Transverse colon (tissue), 4 donors: ENCODE data around the gene CNTNAP2. TPM values are rescaled to one million over a fixed set of nuclear protein-coding genes. Genes with fewer than 3 reads are reported as not detected.

ENCODE experiments used
- DNase-seq: peaks from one replicate; pipeline ENCODE4 v3.0.0-alpha.2; 2019
- H3K27ac ChIP-seq, 4 donors: fragments of 200-600 bp; sonication (generic); 2 replicates each; pipeline ENCODE4 v1.5.1; 2016 to 2018; ENCODE audit warnings: inconsistent platforms in 4 of 4
- H3K27me3 ChIP-seq: fragments of 200-600 bp; sonication (generic); 2 replicates; pipeline ENCODE4 v1.5.1; 2017; ENCODE audit warnings: inconsistent platforms
- H3K36me3 ChIP-seq, 4 donors: fragments of 200-600 bp; sonication (generic); 2 replicates each; pipeline ENCODE4 v1.5.1; 2017 to 2019; ENCODE audit warnings: inconsistent platforms in 4 of 4
- H3K4me1 ChIP-seq, 4 donors: fragments of 200-600 bp; sonication (generic); 2 replicates each; pipeline ENCODE4 v1.5.1; 2017 to 2020; ENCODE audit warnings: inconsistent platforms in 4 of 4
- H3K4me3 ChIP-seq, 4 donors: fragments of 200-600 bp; sonication (generic); 1 replicate in 1 of 4; 2 replicates in 3 of 4; pipeline versions ENCODE4 v1.5.1 to v1.6.1; 2017 to 2019; ENCODE audit warnings: inconsistent platforms in 4 of 4
- H3K9me3 ChIP-seq, 2 donors: fragments of 200-600 bp; sonication (generic); 2 replicates each; pipeline ENCODE4 v1.5.1; 2017 to 2019; ENCODE audit warnings: inconsistent platforms in 2 of 2
- CTCF ChIP-seq, 5 experiments: fragments of 200-600 bp in 3 of 5; fragments of 450-650 bp in 2 of 5; sonication (generic) in 3 of 5; IDR thresholded peaks; 1 replicate in 2 of 5; 2 replicates in 3 of 5; pipeline ENCODE4 v1.5.1; 2016 to 2017; ENCODE audit warnings: antibody characterized with exemption in 5 of 5, inconsistent platforms in 3 of 5, mild to moderate bottlenecking in 2 of 5, moderate library complexity in 1 of 5
- EP300 ChIP-seq: sonication (generic); formaldehyde crosslinking; IDR thresholded peaks from one replicate; pipeline ENCODE4 v1.6.1; 2017; ENCODE audit warnings: antibody characterized with exemption, low read depth
- POLR2A ChIP-seq: fragments of 450-650 bp; IDR thresholded peaks from one replicate; pipeline ENCODE4 v1.6.1; 2016; ENCODE audit warnings: antibody characterized with exemption, mild to moderate bottlenecking, moderate library complexity
- POLR2AphosphoS5 ChIP-seq, 3 donors: sonication (generic); formaldehyde crosslinking; IDR thresholded peaks; one replicate each; pipeline ENCODE4 v1.6.1; 2016; ENCODE audit warnings: antibody characterized with exemption in 3 of 3
- WGBS, 2 donors: methylation state at CpG; one replicate each; pipeline ENCODE4 v1.1.5; 2018; ENCODE audit warnings: low coverage in 1 of 2; 5-methylcytosine and 5-hydroxymethylcytosine counted together
- in situ Hi-C, 4 donors: fragments of 200-750 bp; cut with MboI; loops; one replicate each; pipeline versions ENCODE4 v1.15.0 to v1.15.1; 2017; ENCODE audit warnings: low sequenced_read_pairs in 3 of 4, low pct_ligation_motif_present in 1 of 4, low pct_unique_long_range_greater_than_20kb in 1 of 4
- intact Hi-C: fragments of 100-400 bp; cut with DNase I; formaldehyde crosslinking; loops from one replicate; pipeline ENCODE4 v1.15.1; 2023; ENCODE audit warnings: low total_unique reads
- total RNA-seq, 4 donors: library from RNA; depleted of rRNA; stranded (reverse); fragments of >200 nt; gene quantifications; one replicate each; pipeline ENCODE4 v1.1.0, GENCODE V29; 2016

CNTNAP2 gene
- total RNA-seq, 4 donors from 2014 or later, result 0.60 to 2.9 (median 2.4) TPM

DNA sequence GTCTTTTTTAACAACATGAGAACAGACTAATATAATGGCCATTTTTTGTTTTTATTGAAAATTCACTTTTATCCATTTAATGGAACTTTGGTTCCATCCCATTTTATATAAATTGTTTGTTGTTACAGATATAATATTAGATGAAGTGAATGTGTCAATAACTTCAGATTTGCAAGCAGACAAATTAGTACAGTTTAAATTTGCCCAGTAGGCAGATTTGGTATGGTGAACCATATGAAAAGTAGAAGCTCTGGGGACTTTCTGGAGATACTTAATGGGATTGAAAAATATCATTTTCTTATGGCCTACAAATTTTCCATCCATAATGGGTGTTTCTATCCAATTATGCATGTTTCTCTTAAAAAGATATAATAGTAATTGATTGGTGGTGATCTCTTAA, 1277.7 kb downstream of the CNTNAP2 start:
- H3K4me3 ChIP-seq, result no peak overlapping the region
- no peak overlapping the region for H3K27ac ChIP-seq
- intact Hi-C loops (no loop called here), in situ Hi-C loops (no loop called here)
- H3K27me3 ChIP-seq, result no peaks in the 10 kb centered on the region
- DNase-seq, result no peak
- no peaks in the 10 kb centered on the region for H3K4me1 ChIP-seq
- peaks cover 0 to 5% of the 10 kb centered on the region in 2 donors for H3K9me3 ChIP-seq
- no peaks in the 10 kb centered on the region for H3K36me3 ChIP-seq
- TF ChIP-seq EP300 (no peak), CTCF (IDR thresholded peaks at IDR 0.05) (no peak), POLR2AphosphoS5 (IDR thresholded peaks at IDR 0.05) (no peak)

GRCh38 chr7:147400221-147400689, 1283.7 kb downstream of the CNTNAP2 start:
- Histone ChIP-seq H3K4me3 (no peak overlapping the region), H3K27ac (no peak overlapping the region), H3K36me3 (no peaks in the 10 kb centered on the region), H3K9me3 (no peaks in the 10 kb centered on the region), H3K4me1 (no peaks in the 10 kb centered on the region), H3K27me3 (no peaks in the 10 kb centered on the region)
- in situ Hi-C loops, result no loop called here
- 67 to 77% methylated on average over 2 to 3 of the region's 3 CpGs for WGBS, 2 donors
- intact Hi-C loops, result no loop called here
- no peak for DNase-seq
- TF ChIP-seq POLR2A (no peak), EP300 (no peak), CTCF (IDR thresholded peaks at IDR 0.05) (no peak), POLR2AphosphoS5 (IDR thresholded peaks at IDR 0.05) (no peak)

GRCh38 chr7:147400925-147401324, 1284.3 kb downstream of the CNTNAP2 start:
- intact Hi-C loops (no loop called here), in situ Hi-C loops (no loop called here)
- Histone ChIP-seq H3K27ac (no peak overlapping the region), H3K4me1 (no peaks in the 10 kb centered on the region), H3K4me3 (no peak overlapping the region), H3K27me3 (no peaks in the 10 kb centered on the region), H3K9me3 (no peaks in the 10 kb centered on the region), H3K36me3 (no peaks in the 10 kb centered on the region)
- WGBS, 2 donors, result 86 to 100% methylated on average over 1 of the region's 1 CpG
- DNase-seq, result no peak
- TF ChIP-seq EP300, result no peak
- TF ChIP-seq CTCF (IDR thresholded peaks at IDR 0.05), result no peak
- TF ChIP-seq POLR2A, result no peak
- no peak for TF ChIP-seq POLR2AphosphoS5 (IDR thresholded peaks at IDR 0.05)

DNA sequence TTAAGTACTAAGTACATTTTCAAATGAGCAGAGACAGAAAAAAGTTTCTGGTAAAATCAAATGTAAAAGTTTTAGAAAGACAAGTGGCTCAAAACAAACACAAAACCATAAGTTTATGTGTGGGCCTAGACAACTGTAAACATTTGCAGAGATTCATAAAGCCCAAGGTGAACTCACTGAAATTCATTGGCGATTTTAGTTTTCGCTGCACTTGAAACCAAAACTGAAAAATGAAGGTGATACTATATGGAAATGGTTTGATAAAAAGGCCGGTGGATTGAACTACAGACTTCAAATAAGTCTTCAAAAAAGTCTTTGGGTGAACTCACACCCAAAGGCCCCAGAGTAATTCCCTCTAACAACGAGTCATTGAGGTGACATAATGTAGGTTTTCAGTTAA, 1289.0 kb downstream of the CNTNAP2 start:
- DNase-seq, result no peak
- Histone ChIP-seq H3K4me1 (no peaks in the 10 kb centered on the region), H3K36me3 (no peaks in the 10 kb centered on the region), H3K9me3 (no peaks in the 10 kb centered on the region), H3K4me3 (no peak overlapping the region), H3K27me3 (no peaks in the 10 kb centered on the region), H3K27ac (no peak overlapping the region)
- in situ Hi-C loops (no loop called here), intact Hi-C loops (no loop called here)
- TF ChIP-seq POLR2AphosphoS5 (IDR thresholded peaks at IDR 0.05) (no peak), POLR2A (no peak)
- 79 to 81% methylated on average over 4 of the region's 4 CpGs for WGBS, 2 donors

- TF ChIP-seq POLR2A, result no peak
- no peak for TF ChIP-seq EP300
- TF ChIP-seq CTCF (IDR thresholded peaks at IDR 0.05), result no peak
- TF ChIP-seq POLR2AphosphoS5 (IDR thresholded peaks at IDR 0.05), result no peak
- intact Hi-C loops, result no loop called here
- no peak for DNase-seq
- no peaks in the 10 kb centered on the region for H3K27me3 ChIP-seq
- H3K4me1 ChIP-seq, result no peaks in the 10 kb centered on the region
- H3K36me3 ChIP-seq, result no peaks in the 10 kb centered on the region
- in situ Hi-C loops, result no loop called here
- no peaks in the 10 kb centered on the region for H3K9me3 ChIP-seq
- H3K27ac ChIP-seq, result no peak overlapping the region
- 22 to 65% methylated on average over 3 of the region's 3 CpGs for WGBS, 2 donors
- no peak overlapping the region for H3K4me3 ChIP-seq
Observed at GRCh38 chr7:147406521-147407135, 1290.0 kb downstream of the CNTNAP2 start.
